Common myeloid progenitor, CD34-positive (primary cell): ENCODE data around the gene LSM10.

Experiments used
- CTCF ChIA-PET: fragments of 350-600 bp; sonication (Branson Sonifier 250); formaldehyde crosslinking; loops from one replicate; lab custom pipeline; 2021; ENCODE audit warnings: antibody characterized with exemption; lab: Charles Lee
- POLR2A ChIA-PET: fragments of 350-600 bp; sonication (Branson Sonifier 250); formaldehyde crosslinking; loops from one replicate; lab custom pipeline; 2021; ENCODE audit warnings: antibody characterized with exemption; lab: Charles Lee
- DNase-seq, 3 donors: peaks; one replicate each; pipeline versions ENCODE4 v3.0.0 to v3.0.0-alpha.2; 2013
- H3K27ac ChIP-seq, 2 experiments: 1 replicate in 1 of 2; 2 replicates in 1 of 2; pipeline ENCODE4 v1.7.0; 2013; ENCODE audit warnings: inconsistent platforms in 2 of 2, low read length in 2 of 2, mild to moderate bottlenecking in 2 of 2, low read depth in 1 of 2, moderate library complexity in 1 of 2; ENCODE audit not compliant: severe bottlenecking in 2 of 2, insufficient read depth in 1 of 2, poor library complexity in 1 of 2
- H3K27me3 ChIP-seq, 5 experiments: replicated peaks in 2 of 5; 1 replicate in 3 of 5; 2 replicates in 2 of 5; pipeline versions ENCODE4 v1.6.1 to v1.7.0; 2013; ENCODE audit warnings: low read length in 4 of 5, mild to moderate bottlenecking in 2 of 5, moderate library complexity in 2 of 5, inconsistent platforms in 1 of 5; ENCODE audit not compliant: insufficient read depth in 5 of 5, control insufficient read depth in 4 of 5
- H3K36me3 ChIP-seq, 4 experiments: 1 replicate in 2 of 4; 2 replicates in 2 of 4; pipeline versions ENCODE4 v1.6.1 to v1.7.0; 2013; ENCODE audit warnings: low read length in 3 of 4, control low read depth in 1 of 4, mild to moderate bottlenecking in 1 of 4; ENCODE audit not compliant: control insufficient read depth in 4 of 4, insufficient read depth in 4 of 4
- H3K4me1 ChIP-seq, 4 experiments: 1 replicate in 3 of 4; 2 replicates in 1 of 4; pipeline versions ENCODE4 v1.6.1 to v1.7.1; 2013; ENCODE audit warnings: low read length in 3 of 4, mild to moderate bottlenecking in 3 of 4, control low read depth in 1 of 4, inconsistent platforms in 1 of 4, moderate library complexity in 1 of 4; ENCODE audit not compliant: control insufficient read depth in 4 of 4, insufficient read depth in 4 of 4; ENCODE audit errors: control extremely low read depth in 1 of 4
- H3K4me3 ChIP-seq, 7 experiments: 1 replicate in 4 of 7; 2 replicates in 3 of 7; pipeline versions ENCODE4 v1.5.1 to v1.7.0; 2013; ENCODE audit warnings: mild to moderate bottlenecking in 7 of 7, low read length in 6 of 7, moderate library complexity in 6 of 7, inconsistent platforms in 2 of 7, low read depth in 2 of 7, control low read depth in 1 of 7; ENCODE audit not compliant: insufficient read depth in 4 of 7, control insufficient read depth in 1 of 7; ENCODE audit errors: extremely low read depth in 1 of 7
- H3K9me3 ChIP-seq, 5 experiments: 1 replicate in 4 of 5; 2 replicates in 1 of 5; pipeline versions ENCODE4 v1.6.1 to v1.7.1; 2013; ENCODE audit warnings: low read length in 4 of 5, mild to moderate bottlenecking in 2 of 5, inconsistent platforms in 1 of 5, low read depth in 1 of 5, moderate library complexity in 1 of 5; ENCODE audit not compliant: control insufficient read depth in 4 of 5, insufficient read depth in 2 of 5; ENCODE audit errors: control extremely low read depth in 1 of 5
- WGBS: methylation state at CpG from one replicate; pipeline ENCODE4 v1.1.5; 2013; ENCODE audit not compliant: insufficient coverage; 5-methylcytosine and 5-hydroxymethylcytosine counted together

The LSM10 gene

DNA sequence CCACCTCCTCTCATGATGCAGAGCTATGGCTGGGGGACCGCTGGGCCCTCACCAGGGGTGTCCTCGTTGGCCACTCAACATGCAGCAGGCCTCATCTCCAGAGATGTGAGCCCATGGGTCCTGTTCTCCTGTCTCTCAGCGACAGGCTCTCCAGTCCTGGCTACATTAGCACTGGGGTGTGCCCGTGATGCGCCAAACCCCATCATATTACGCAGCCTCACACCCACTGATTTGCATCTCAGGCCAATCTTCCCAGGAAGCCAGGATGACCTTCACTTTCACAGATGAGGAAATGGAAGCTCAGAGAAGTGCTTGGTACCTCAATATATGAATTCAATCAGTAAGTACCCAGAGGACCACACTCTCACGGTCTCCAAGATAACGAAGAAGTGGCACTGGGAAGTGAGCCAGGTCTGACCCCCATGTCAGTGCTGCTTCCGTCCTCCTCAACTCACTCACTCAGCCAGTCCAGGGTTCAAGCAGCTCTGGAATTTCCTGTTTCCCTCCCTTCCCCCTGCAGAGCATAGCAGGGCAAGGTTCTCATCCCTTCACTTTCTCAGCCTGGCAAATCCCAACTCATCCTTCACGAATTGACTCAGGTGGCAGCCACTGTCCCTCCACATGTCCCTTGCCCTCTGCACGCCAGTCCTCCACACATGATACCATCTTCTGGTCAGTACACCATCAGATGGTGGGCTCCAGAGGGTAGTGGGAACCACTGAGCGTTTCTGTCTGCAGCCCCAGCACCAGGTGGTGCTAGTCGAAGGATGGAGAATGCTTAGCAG is 45.4 kb downstream of the LSM10 start:
- Histone ChIP-seq H3K4me3 (no peak overlapping the region), H3K27ac (no peak overlapping the region), H3K9me3 (no peaks in the 10 kb centered on the region), H3K4me1 (peaks cover 0 to 46% (median 41%) of the 10 kb centered on the region in 4 experiments), H3K27me3 (no peaks in the 10 kb centered on the region), H3K36me3 (peaks cover 18 to 68% (median 45%) of the 10 kb centered on the region in 4 experiments)
- POLR2A ChIA-PET: no interaction called here
- 98% methylated on average over 12 of the region's 13 CpGs for WGBS
- no peak for DNase-seq
- CTCF ChIA-PET: interaction anchor here (1.0 to 5.4 kb wide), 5 partner anchors 10 to 72 kb away, joined by 3 to 37 read pairs (median 4); no protein-coding TSS in a partner anchor

DNA sequence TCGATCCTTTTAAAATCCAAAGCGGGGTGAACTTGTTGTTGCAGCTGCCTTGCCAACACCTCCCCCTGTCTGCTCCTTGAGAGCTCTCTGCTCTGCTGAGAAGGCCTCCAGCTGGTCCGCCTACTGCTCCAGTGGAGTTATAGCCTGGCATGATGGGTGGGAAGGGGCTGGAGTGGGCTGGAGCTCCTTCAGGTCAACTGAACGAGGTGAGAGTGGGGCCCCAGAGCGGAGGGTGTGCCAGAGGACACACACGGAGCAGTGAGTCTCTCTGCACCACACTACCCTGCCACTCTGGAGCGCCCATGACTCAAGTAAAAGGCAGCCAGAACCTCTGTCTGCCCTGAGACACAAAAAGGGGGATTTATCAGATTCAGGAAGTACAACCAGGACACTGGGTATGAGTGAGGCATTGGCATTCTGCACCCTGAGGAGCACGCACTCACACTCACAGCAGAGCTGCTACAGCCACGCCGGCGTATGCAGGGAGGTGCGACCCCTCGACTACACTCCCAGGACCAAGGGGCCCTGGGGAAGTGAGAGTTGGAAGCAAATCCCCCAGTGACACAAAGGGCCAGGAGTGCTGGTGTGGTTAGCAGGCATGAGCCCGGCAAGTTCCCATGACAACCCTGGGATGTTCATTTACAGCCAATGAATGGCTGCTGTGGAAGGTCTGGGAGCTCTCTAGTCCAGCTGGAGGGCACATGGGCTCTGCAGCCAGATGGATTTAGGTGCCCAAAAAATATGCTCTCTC is 46.3 kb downstream of the LSM10 start:
- H3K4me3 ChIP-seq: peak overlapping the region in 3 of 7 experiments; percentile 9 to 62 (median 23)
- H3K4me1 ChIP-seq: peaks cover 0 to 46% (median 41%) of the 10 kb centered on the region in 4 experiments
- H3K36me3 ChIP-seq: peaks cover 15 to 71% (median 49%) of the 10 kb centered on the region in 4 experiments

DNA sequence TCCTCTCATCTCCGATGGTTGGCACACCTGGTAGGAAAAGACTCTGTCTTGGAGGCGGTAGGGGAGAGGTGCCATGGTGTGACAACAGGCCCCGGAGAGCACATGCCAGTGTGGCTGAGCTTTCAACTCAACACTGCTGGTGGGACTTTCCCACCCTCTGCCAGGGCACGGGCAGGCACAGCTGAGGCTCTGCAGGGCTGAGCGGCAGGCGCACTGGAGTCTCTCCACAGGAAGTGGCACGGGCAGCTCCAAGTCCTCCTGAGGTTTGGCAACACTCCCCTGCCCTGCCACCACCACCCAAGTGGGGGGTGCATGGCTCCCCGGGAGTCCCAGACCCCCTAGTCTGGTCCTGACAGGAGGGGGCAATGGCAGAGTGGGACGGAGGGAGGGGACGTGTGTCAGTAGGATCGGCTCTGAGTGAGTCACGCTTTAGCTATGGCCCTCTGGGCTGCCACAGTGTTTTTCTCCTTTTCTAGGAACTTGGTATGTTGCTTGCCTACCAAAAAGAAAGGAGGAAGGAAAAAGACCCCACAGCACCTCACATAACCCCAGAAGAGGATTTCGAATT is 47.0 kb downstream of the LSM10 start:
- DNase-seq: peak; percentile 53 to 88 (median 83)
- Histone ChIP-seq H3K9me3 (no peaks in the 10 kb centered on the region), H3K36me3 (peaks cover 17 to 70% (median 49%) of the 10 kb centered on the region in 4 experiments), H3K27ac (peak overlapping the region in 1 of 2 experiments; percentile 50), H3K27me3 (no peaks in the 10 kb centered on the region), H3K4me3 (peak overlapping the region in 4 of 7 experiments; percentile 9 to 62 (median 22)), H3K4me1 (peaks cover 0 to 46% (median 41%) of the 10 kb centered on the region in 4 experiments)
- 2% methylated on average over 11 of the region's 13 CpGs for WGBS
- ChIA-PET CTCF (interaction anchor here (0.9 to 5.4 kb wide), 8 partner anchors 8 to 69 kb away, joined by 3 to 37 read pairs (median 6); partner anchors contain the start of gene LSM10), POLR2A (interaction anchor here (0.7 to 1.3 kb wide), 5 partner anchors 13 to 36 kb away, joined by 3 read pairs; no protein-coding TSS in a partner anchor)

More for the DNA sequence above, 46.3 kb downstream of the LSM10 start:
- Histone ChIP-seq H3K9me3 (no peaks in the 10 kb centered on the region), H3K27me3 (no peaks in the 10 kb centered on the region), H3K27ac (peak overlapping the region in 1 of 2 experiments; percentile 50)
- POLR2A ChIA-PET: interaction anchor here (0.8 kb wide), 1 partner anchor 12 kb away, joined by 3 read pairs; no protein-coding TSS in a partner anchor
- CTCF ChIA-PET: interaction anchor here (0.9 to 5.4 kb wide), 10 partner anchors 9 to 73 kb away, joined by 3 to 37 read pairs (median 4); no protein-coding TSS in a partner anchor
- 64% methylated on average over 12 of the region's 14 CpGs for WGBS
- DNase-seq: peak in 2 of 3 donors; percentile 61 to 67

DNA sequence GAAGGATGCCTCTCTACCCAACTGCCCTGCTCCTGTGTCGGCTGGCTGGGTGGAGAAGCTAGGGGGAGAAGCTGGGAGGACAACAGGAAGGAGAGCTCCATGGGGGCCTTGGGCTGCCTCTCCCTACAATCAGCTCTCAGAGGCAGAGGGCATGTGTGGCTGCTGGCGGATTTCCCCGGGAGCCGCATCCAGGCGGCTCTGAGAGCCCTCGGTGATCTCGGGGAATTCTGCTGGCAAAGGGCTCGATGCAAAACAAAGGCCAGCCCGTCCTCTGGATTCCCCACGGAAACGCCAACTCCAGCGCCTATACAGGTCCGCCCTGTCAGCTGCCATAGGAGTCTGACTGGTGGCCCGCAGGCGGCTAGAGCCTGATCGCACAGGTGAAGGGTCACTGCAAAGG is 47.9 kb downstream of the LSM10 start:
- no peak for DNase-seq
- Histone ChIP-seq H3K9me3 (no peaks in the 10 kb centered on the region), H3K27ac (no peak overlapping the region), H3K4me1 (peaks cover 0 to 46% (median 41%) of the 10 kb centered on the region in 4 experiments), H3K4me3 (no peak overlapping the region), H3K27me3 (no peaks in the 10 kb centered on the region), H3K36me3 (peaks cover 13 to 73% (median 47%) of the 10 kb centered on the region in 4 experiments)
- WGBS: 96% methylated on average over 16 of the region's 16 CpGs
- POLR2A ChIA-PET: interaction anchor here (0.9 to 1.3 kb wide), 2 partner anchors 23 to 29 kb away, joined by 3 read pairs; no protein-coding TSS in a partner anchor
- CTCF ChIA-PET: interaction anchor here (1.4 to 5.4 kb wide), 5 partner anchors 7 to 70 kb away, joined by 3 to 37 read pairs (median 8); partner anchors contain the start of gene LSM10

DNA sequence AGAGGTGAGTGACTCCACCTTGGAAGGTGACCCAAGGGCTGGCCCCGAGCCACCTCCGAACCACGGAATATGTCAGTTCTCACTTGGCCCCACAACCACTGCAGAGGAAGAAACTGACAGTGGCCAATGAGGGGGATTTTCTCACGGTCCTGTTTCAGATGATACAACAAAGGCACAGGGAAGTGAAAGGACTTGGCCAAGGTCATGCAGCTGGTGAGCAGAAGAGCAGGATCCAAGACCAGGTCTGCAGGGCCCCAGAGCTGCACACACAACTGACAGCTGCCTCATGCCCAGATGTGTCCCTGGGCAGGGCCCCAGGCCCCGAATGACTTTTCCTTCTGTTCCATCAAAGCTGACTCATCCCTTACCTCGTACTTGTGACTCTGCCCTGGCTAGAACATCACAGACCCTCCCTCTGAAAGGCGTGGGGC is 48.5 kb downstream of the LSM10 start:
- H3K27me3 ChIP-seq: no peaks in the 10 kb centered on the region
- H3K9me3 ChIP-seq: no peaks in the 10 kb centered on the region
- WGBS: 71% methylated on average over 6 of the region's 7 CpGs
- DNase-seq: no peak
- ChIA-PET CTCF (interaction anchor here (2.3 to 5.4 kb wide), 2 partner anchors 7 to 48 kb away, joined by 7 to 37 read pairs; partner anchors contain the start of gene LSM10), POLR2A (interaction anchor here (1.3 kb wide), 1 partner anchor 29 kb away, joined by 3 read pairs; no protein-coding TSS in a partner anchor)
- H3K27ac ChIP-seq: no peak overlapping the region
- H3K4me3 ChIP-seq: no peak overlapping the region
- peaks cover 11 to 73% (median 47%) of the 10 kb centered on the region in 4 experiments for H3K36me3 ChIP-seq
- H3K4me1 ChIP-seq: peaks cover 0 to 46% (median 41%) of the 10 kb centered on the region in 4 experiments

DNA sequence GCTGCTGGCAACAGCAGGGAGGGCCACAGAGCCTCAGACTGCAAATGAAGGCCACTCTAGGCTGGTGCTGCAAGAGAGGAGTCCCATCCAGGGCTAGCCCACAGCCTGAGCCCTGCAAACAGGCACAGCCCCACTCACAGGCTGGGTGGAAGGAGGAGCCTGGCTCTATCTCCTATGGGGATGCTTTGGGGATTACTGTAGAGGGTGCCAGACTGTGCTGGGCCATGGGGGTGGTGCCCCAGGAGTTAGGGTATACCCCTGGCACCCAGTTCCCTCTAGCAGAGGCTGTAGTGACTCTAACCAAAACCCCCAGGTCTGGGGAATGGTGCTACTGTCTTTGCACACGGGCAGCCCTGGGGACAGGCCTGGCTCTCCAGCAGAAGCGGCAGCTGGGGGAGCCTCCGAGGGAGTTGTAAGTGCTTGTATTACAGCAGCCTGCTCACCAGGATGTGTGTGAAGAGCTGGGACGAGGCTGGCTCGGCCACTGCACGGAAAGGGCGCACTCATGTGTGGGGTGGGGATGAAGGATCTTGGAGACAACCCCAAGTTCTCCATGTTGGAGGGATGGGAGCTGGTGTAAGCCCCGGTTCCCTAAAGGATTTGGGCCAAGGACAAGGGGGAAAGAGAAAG is 50.9 kb downstream of the LSM10 start:
- Histone ChIP-seq H3K27ac (no peak overlapping the region), H3K27me3 (no peaks in the 10 kb centered on the region), H3K4me3 (no peak overlapping the region), H3K4me1 (peaks cover 0 to 31% (median 29%) of the 10 kb centered on the region in 4 experiments), H3K36me3 (peaks cover 19 to 75% (median 42%) of the 10 kb centered on the region in 4 experiments), H3K9me3 (no peaks in the 10 kb centered on the region)
- ChIA-PET CTCF (interaction anchor here (0.8 to 8.9 kb wide), 3 partner anchors 47 to 71 kb away, joined by 3 to 86 read pairs (median 4); no protein-coding TSS in a partner anchor), POLR2A (interaction anchor here (0.6 kb wide), 1 partner anchor 131 kb away, joined by 4 read pairs; no protein-coding TSS in a partner anchor)
- 98% methylated on average over 5 of the region's 8 CpGs for WGBS
- no peak for DNase-seq
